OCI-LY7 (cell line): Measurements from ENCODE around the gene ZBTB6.

Experiments used
- CTCF ChIP-seq: fragments of 200-600 bp; sonication (generic); conservative IDR thresholded peaks from 2 replicates; pipeline ENCODE4 v1.5.1; 2014; ENCODE audit warnings: mild to moderate bottlenecking, antibody characterized with exemption, low read length, moderate library complexity, mixed read lengths
- EZH2phosphoT487 ChIP-seq: fragments of 200-600 bp; sonication (generic); IDR thresholded peaks from 2 replicates; pipeline ENCODE4 v1.6.1; 2018; ENCODE audit warnings: low read depth, borderline replicate concordance, mild to moderate bottlenecking, mixed run types, antibody characterized with exemption, low read length, moderate library complexity, mixed read lengths

- TF ChIP-seq CTCF: no peak
- no peak for TF ChIP-seq EZH2phosphoT487
Measured at GRCh38 chr9:122860319-122861142, 52.6 kb downstream of the ZBTB6 start.
